Measurements from ENCODE around the gene CLDN3. TPM values are rescaled to one million over a fixed set of nuclear protein-coding genes. Genes with fewer than 3 reads are reported as not detected.
"Not testable (repeated sequence)": the region's sequence is repeated elsewhere in the genome, so short reads cannot be mapped to it uniquely, and the experiment has no call there.

The CLDN3 gene
- total RNA-seq, 1 experiment from 2014 or later = not detected

DNA sequence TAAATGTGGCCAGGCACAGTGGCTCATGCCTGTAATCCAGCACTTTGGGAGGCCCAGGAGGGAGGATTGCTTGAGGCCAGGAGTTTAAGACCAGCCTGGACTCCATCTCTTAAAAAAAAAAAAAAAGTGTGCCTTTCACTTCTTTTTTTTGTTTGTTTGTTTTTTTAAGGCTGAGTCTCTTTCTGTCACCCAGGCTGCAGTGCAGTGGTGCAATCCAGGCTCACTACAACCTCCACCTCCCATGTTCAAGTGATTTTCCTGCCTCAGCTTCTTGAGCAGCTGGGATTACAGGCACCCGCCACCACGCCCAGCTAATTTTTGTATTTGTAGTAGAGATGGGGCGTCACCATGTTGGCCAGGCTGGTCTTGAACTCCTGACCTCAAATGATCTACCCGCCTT, 47.9 kb downstream of the CLDN3 start:
- DNase-seq (ENCODE audit: low read depth, low spot score); in situ Hi-C loops (cut with HindIII; ENCODE audit: low pct_unique_long_range_greater_than_20kb, low sequenced_read_pairs): not testable (repeated sequence)

DNA sequence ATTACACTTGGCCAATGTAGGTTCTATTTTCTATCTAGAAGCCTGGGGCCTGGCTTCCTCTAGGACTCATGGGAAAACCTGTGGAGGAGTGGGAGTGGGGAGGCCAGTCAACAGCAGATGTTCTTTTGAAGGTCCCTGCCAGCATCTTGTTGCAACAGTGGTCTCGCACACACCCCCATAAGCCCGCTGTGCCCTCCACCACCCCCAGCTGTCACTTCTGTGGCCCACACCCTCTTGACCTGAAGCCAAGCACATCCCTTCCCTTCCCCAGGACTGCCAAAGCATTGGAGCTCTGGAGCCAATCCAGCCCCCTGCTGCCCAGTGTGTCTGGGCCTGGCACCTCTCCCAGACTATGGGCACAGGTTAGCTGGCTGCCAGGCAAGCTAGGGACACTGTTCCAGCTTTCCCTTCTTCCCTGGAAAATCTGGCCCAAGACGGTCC, 48.7 kb downstream of the CLDN3 start:
- in situ Hi-C loops (cut with HindIII; ENCODE audit: low pct_unique_long_range_greater_than_20kb, low sequenced_read_pairs) = no loop called here
- no peak for DNase-seq (ENCODE audit: low read depth, low spot score)

DNA sequence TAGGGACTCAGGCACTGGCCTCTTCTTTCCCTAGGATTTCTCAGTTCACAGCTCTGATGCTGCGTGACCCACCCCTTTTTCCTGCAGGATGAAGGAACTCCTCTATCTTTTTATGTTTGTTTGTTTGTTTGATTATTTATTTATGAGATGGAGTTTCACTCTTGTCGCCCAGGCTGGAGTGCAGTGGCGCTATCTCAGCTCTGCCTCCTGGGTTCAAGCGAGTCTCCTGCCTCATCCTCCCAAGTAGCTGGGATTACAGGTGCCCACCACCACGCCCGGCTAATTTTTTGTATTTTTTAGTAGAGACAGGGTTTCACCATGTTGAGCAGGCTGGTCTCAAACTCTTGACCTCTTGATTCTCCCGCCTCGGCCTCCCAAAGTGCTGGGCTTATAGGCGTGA, 49.6 kb downstream of the CLDN3 start:
- DNase-seq (ENCODE audit: low read depth, low spot score); in situ Hi-C loops (cut with HindIII; ENCODE audit: low pct_unique_long_range_greater_than_20kb, low sequenced_read_pairs): not testable (repeated sequence)

DNA sequence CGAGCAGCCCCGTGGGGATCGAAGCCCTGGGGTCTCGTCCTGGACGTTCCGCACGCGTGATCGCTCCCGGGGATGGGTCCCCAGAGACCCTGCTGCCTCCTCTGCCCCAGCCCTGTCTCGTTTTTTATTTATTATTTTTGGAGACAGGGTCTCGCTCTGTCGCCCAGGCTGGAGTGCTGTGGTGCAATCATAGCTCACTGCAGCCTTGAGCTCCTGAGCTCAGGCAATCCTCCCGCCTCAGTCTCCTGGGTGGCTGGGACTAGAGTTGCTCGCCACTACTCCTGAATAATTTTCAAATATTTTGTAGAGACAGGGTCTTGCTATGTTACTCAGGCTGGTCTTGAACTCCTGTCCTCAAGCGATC, 50.3 kb downstream of the CLDN3 start:
- in situ Hi-C loops (cut with HindIII; ENCODE audit: low pct_unique_long_range_greater_than_20kb, low sequenced_read_pairs) = no loop called here
- no peak for DNase-seq (ENCODE audit: low read depth, low spot score)

Small RNA genes within 50 kb of the gene (small RNA-seq; reads per million reads assigned to genes)
- 0 to 0.05 reads per million in 2 experiments for gene RN7SL265P

Other genes with a start within 250 kb of the CLDN3 start
- gene BAZ1B, start 248.0 kb downstream of the CLDN3 start, total RNA-seq (2014; rRNA removed; shearing (Covaris generic)) = 71.4 and 79.5 TPM in 2 replicates
- gene BCL7B, start 212.6 kb downstream of the CLDN3 start, total RNA-seq (2014; rRNA removed; shearing (Covaris generic)) = 22.9 and 23.0 TPM in 2 replicates
- 139 and 161 TPM in 2 replicates for gene TBL2, start 191.7 kb downstream of the CLDN3 start, total RNA-seq (2014; rRNA removed; shearing (Covaris generic))
- 0.03 TPM in 1 of 2 replicates, not detected in the other for gene MLXIPL, start 145.7 kb downstream of the CLDN3 start, total RNA-seq (2014; rRNA removed; shearing (Covaris generic))
- gene VPS37D, start 102.4 kb downstream of the CLDN3 start, total RNA-seq (2014; rRNA removed; shearing (Covaris generic)) = 4.3 and 4.6 TPM in 2 replicates
- gene DNAJC30, start 86.8 kb downstream of the CLDN3 start, total RNA-seq (2014; rRNA removed; shearing (Covaris generic)) = 4.3 and 4.5 TPM in 2 replicates
- 142 and 181 TPM in 2 replicates for gene BUD23, start 86.7 kb downstream of the CLDN3 start, total RNA-seq (2014; rRNA removed; shearing (Covaris generic))
- 6.7 and 7.0 TPM in 2 replicates for gene STX1A, start 50.6 kb downstream of the CLDN3 start, total RNA-seq (2014; rRNA removed; shearing (Covaris generic))
- 27.5 and 31.8 TPM in 2 replicates for gene ABHD11, start 31.5 kb downstream of the CLDN3 start, total RNA-seq (2014; rRNA removed; shearing (Covaris generic))
- not detected in 2 replicates for gene CLDN4, start 60.7 kb upstream of the CLDN3 start, total RNA-seq (2014; rRNA removed; shearing (Covaris generic))
- gene METTL27, start 72.2 kb upstream of the CLDN3 start, total RNA-seq (2014; rRNA removed; shearing (Covaris generic)) = 1.8 and 2.8 TPM in 2 replicates
- not detected in 2 replicates for gene TMEM270, start 90.9 kb upstream of the CLDN3 start, total RNA-seq (2014; rRNA removed; shearing (Covaris generic))